Stimulated activated CD8-positive, alpha-beta memory T cell treated with anti-CD3 and anti-CD28 coated beads, Interleukin-4, amount 100 ng/mL, for 4 hours (primary cell): ENCODE data around the gene ADGRG3.
"Not testable (repeated sequence)": the region's sequence is repeated elsewhere in the genome, so short reads cannot be mapped to it uniquely, and the experiment has no call there.

ENCODE experiments used
- DNase-seq, 2 donors: peaks; one replicate each; pipeline ENCODE4 v3.0.0-alpha.2; 2020; ENCODE audit warnings: low read depth in 2 of 2, low spot score in 1 of 2

ADGRG3 gene

DNA sequence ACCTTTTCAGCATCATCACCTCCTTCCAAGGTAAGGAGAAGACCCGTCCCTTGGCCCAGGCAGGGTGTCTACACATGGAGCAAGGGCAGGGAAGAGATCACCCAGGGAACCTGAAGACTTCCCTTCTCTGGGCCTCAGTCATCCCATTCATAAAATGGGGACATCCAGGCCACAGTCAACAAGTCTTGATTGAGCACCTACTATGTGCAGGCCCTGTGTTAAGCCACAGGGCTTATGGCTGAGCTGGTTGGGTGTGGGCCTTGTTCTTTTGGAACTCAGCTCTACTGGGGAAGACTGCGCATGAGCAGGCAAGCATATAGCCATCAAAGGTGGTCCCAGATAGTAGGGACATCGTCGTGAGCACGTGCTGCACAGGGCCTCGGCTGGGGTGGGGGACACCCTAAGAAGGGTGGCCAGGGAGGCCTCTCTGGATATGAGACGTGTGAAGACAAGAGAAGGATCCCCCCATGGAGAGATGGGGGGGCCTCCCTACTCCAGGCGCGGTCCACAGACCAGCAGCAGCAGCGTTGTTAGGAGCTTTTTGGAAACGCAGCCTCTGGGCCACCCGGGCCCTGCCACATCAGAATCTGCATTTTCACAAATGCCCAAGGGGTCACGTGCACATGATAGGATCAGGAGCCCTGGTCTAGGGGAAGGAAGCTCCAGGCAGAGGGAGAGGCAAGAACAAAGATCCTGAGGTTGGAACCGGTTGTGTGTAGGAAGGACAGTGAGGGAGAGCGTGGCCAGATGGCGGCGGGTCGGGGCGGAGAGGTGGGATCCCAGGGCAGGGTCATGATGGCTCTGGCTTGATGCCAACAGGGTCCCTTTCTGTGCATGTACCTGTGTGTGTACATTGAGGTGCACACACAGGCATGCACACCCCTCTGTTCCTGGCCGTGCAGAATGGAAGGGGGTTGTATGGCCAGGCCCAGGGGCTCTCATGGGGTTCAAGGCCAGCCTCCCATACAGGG, 5.9 kb upstream of the ADGRG3 start:
- DNase-seq, result no peak

DNA sequence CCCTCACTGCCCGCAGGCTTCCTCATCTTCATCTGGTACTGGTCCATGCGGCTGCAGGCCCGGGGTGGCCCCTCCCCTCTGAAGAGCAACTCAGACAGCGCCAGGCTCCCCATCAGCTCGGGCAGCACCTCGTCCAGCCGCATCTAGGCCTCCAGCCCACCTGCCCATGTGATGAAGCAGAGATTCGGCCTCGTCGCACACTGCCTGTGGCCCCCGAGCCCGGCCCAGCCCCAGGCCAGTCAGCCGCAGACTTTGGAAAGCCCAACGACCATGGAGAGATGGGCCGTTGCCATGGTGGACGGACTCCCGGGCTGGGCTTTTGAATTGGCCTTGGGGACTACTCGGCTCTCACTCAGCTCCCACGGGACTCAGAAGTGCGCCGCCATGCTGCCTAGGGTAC, 4.7 kb upstream of the ADGRG3 start:
- DNase-seq, result no peak

DNA sequence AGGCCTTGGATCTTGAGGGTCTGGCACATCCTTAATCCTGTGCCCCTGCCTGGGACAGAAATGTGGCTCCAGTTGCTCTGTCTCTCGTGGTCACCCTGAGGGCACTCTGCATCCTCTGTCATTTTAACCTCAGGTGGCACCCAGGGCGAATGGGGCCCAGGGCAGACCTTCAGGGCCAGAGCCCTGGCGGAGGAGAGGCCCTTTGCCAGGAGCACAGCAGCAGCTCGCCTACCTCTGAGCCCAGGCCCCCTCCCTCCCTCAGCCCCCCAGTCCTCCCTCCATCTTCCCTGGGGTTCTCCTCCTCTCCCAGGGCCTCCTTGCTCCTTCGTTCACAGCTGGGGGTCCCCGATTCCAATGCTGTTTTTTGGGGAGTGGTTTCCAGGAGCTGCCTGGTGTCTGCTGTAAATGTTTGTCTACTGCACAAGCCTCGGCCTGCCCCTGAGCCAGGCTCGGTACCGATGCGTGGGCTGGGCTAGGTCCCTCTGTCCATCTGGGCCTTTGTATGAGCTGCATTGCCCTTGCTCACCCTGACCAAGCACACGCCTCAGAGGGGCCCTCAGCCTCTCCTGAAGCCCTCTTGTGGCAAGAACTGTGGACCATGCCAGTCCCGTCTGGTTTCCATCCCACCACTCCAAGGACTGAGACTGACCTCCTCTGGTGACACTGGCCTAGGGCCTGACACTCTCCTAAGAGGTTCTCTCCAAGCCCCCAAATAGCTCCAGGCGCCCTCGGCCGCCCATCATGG, 4.0 kb upstream of the ADGRG3 start:
- no peak for DNase-seq

DNA sequence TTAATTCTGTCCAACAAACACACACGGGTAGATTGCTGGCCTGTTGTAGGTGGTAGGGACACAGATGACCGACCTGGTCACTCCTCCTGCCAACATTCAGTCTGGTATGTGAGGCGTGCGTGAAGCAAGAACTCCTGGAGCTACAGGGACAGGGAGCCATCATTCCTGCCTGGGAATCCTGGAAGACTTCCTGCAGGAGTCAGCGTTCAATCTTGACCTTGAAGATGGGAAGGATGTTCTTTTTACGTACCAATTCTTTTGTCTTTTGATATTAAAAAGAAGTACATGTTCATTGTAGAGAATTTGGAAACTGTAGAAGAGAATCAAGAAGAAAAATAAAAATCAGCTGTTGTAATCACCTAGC, 3.5 kb upstream of the ADGRG3 start:
- no peak for DNase-seq

DNA sequence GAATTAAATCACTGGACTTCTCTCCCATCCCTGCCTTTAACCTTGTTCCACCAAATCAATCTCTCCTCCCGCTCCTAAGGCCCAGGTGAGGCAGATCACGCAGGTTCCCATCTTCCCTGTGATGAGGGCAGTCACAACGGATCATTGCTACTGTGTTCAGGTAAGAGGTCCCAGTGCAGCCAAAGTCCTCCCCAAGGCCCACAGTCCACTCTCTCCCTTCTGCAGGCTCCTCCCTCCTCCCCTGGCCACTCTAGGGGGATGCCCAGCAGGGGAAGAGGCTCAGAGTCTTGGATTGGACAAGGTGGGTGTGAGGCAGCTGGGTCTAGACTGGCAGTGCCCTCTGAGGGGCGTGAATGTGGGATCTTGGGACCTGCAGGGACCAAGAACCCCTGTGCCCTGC, 2.6 kb upstream of the ADGRG3 start:
- DNase-seq, result no peak

DNA sequence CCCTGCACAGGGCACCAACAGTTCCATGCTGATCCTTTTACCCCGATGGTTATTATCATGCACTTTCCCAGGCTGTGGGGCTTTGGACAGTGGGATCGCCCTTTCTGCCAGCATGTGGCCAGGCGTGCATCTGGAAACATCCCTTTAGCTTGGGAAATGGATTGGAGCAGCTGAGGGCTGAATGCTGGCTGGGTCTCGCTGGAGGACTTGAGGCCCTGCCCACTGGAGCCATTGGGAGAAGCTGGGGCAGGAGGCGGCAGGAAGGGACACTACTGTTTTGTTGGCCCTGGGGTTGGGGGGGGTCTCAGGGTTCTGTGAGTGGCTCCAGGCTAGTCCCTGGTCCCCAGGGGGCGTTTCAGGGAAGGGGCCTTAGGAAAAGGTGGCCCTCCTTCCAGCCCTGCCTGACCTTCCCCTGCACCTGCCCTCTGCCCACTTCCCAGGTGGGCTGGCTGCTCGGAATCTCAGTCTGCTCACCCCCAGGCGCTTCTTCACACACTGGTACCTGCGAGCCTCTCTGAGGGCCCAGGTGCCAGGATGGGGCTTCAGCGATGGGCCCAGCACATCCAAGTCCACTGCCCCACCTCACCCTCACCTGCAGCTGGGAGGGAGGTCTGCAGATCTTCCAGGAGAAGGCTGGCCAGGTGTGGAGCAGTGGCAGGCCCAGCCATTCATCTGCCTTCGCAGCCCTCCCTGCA, 1.6 kb upstream of the ADGRG3 start:
- no peak for DNase-seq

DNA sequence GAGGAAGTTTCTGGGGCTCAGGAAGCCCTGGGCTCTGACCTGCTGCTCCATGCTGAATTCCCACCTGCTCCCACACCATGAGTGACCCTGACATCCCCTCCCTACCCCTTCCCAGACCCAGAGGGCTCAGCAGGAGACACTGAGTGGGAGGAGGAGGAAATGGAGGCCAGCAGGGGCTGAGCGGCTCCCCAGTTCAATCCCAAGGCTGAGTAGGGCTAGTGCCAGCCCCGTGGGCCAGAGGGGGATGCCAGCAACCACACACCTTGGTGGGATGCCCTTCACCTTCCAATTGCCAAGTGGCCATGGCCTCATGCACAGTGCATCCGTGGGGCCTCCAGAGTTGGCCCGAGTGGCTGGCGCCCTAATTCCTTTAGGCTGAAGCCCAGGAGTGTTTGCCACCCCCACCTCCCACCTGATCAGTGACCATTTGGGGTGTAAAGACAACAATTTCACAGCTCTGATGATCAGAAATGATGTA, 1.0 kb upstream of the ADGRG3 start:
- DNase-seq, result no peak

DNA sequence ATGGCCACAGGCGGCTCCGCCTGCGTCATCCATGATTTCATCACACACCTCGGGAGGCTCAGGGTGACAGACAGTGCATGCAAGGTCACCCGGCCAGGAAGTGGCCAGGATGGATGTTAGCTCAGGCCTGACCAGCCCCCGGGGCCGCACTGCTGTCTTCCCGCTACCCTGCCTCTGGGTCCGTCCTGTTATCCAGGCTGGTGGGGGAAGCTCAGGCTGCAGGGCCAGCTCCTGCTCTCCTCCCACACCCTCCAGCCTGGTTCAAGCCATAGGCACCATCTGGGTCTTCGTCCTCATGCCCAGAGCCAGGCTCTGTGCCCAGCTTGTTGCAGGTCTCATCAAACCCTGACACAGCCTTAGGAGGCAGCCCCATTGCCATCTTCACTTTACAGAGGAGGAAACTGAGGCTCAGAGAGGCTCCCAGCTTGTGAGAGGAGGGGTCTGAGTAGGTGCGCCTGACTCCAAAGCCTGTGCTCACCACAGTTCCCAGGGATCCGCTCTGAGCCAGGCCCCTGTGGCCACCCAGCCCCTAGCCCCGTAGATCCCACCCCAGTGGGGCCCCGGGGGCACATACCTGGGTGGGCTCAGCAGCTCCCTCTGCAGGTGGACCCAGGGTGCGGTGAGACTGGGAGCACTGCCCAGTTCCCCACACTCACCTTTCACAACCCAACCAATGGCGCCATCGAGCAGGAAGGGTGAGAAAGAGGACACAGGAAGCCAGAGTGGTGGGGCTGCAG, 412 bp upstream of the ADGRG3 start:
- no peak for DNase-seq

DNA sequence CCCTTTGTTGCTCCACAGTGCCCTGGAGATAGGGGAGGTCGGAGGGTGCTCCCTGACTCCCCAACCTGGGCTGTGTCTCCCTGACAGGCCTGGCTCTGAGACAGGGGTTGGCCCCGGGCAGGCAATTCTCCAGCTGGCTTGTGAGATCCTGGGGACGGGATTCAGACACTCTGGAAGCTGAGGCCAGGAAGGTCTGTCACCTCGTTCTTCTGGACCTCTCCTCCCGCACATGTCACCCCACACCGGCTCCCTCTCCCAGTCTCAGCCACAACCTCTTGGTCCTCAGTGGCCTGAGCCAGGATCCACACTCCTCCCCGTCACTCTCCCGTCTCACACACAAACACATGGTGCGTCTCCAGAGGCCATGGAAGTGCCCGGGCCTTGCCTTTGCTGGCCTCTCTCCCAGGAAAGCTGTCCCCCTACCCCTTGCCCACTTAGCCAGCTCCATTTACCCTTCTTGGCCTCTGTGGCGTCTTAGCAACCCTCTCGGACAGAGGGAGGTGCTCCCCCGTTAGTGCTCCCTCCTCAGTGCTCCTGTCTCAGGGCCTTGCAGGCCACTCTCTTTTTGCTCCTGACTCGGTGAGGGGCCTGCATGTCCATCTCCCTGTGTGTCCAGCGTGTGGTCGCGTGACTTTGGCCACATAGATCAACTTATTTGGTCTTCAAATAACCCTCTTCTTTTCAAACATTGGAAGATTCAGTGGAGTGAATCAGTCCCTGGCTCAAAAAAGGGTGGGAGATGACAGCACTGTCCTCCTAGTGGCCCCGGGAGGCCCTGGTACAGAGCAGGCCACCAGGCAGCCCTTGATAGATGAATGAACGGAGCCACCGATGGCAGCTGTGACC, 747 bp downstream of the ADGRG3 start:
- DNase-seq, result no peak

DNA sequence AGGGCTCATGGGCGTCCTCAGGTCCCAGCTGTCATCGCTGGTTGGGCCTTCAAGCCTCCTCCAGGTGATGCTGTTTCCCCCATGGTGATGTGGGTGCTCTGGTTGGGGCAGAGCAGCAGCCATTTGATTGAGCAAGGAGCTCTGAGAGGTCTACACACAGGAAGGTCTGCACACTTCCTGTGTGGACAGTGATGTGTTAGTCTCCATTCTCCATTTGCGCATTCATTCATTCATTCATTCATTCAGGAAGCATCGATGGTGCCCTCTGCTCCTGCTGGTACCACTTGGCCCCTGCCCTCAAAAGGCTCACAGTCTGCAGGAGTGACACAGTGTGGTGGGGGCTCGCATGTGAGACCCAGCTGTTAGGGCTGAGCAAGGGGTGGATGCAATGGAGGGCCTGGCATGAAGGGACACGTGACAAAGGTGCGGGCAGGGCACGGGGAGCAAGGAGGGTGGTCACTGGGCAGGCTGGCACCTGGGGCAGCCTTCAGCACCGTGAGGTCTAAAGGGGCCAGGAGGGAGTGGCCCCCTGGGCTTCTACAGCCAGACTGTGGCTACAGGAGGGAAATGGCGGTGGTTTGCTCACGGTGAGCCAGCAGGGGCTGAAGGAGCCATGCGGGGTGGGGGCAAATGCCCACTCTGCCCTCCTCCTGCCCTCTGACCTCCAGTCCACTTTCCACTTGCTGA, 1.5 kb downstream of the ADGRG3 start:
- DNase-seq, result no peak

DNA sequence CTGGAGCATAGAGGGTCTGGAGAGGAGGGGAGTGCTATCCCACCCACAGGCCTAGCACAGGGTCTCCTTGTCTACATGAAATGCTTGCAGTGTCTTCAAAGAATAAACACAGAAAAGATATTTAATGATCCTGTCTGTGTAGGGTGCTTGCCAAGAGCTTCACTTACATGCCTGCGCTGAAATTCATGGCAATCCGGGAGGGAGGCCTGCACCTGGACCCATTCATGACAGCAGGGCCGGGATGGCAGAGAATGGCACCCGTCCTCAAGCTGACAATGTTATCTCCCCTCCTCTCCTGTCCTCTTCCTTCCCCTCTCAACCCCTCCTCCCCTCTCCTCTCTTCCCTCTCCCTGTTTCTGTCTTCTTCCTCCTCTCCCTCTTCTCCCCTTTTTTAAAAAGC, 2.1 kb downstream of the ADGRG3 start:
- DNase-seq, result no peak

DNA sequence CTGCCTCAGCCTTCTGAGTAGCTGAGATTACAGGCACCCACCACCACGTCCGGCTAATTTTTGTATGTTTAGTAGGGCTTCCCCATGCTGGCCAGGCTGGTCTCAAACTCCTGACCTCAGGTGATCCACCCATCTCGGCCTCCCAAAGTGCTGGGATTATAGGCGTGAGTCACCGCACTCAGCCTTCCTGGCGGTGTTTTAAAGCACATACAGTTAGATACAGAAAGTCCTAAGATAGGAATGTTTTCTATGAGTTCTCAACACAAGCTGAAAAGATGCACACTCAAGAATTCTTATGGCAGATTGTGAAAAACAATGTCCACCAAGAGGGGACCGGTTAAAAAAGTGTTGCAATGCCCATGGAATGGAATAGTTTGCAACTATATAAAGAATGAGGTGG, 3.3 kb downstream of the ADGRG3 start:
- not testable (repeated sequence) for DNase-seq

DNA sequence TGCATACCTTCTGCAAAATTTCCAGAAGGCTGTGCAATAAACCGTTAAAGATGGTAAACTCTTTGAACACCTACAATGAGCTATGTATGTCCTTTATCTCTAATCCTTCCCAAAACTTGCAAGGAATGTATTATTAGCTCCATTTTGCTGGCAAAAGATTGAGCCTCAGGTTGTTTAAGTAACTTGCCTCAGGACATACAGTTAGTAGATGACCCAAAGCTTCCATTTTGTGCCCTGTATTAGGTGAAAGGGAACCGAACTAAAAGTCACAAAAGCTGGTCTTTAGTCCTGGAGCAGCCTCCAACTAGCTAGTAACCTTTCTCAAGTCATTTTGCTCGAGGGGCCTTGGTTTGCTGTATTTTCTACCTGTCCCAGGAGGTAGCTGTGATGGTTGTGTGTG, 4.3 kb downstream of the ADGRG3 start:
- DNase-seq, result no peak

DNA sequence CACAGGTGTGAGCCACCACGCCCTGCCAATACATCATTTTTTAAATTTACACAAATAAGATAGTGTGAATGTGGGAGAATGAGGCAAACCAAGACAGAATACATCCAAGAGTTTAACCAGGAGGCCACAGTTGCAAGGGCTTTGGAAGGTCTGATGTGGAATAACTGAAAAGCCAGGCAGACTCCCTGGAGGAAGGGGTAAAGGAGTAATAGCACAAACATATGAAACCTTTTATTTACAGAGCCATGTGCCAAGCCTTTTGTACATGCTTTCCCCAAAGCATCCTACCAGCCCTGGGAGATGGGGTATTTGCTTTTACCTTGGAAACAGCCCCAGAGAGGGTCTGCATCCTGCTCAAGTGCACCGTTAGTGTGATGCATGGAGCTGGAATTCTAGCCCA, 4.7 kb downstream of the ADGRG3 start:
- no peak for DNase-seq

DNA sequence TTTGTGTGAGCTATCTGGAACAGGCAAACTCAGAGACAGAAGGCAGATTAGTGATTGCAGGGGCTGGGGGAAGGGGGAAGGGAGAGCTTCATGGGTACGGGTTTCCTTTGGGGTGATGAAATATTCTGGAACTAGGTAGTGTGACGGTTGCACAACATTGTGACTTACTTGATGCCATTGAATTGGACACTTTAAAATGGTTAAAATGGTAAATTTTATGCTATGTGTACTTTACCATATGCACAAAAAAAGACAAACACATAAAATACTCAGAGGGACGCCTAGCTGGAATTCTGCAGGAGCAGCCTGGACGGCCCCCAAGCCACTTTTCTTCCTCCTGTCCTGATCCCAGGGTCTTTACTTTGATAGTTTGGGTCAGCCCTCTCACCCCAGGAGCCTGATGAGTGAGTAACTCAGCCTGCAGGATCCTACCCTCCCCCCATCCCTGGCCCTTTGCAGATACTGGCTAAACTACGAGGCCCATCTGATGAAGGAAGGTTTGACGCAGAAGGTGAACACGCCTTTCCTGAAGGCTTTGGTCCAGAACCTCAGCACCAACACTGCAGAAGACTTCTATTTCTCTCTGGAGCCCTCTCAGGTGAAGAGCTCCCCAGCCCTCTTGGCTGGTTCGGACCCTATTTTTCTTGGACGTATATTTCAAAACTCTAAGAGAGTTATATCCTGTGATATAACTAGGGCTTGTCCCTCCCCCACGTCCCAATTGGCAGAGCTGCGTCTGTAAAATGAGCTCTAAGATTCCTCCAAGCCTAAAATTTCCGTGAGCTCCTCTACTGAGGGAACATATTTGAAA, 7.8 kb downstream of the ADGRG3 start:
- DNase-seq, result no peak

DNA sequence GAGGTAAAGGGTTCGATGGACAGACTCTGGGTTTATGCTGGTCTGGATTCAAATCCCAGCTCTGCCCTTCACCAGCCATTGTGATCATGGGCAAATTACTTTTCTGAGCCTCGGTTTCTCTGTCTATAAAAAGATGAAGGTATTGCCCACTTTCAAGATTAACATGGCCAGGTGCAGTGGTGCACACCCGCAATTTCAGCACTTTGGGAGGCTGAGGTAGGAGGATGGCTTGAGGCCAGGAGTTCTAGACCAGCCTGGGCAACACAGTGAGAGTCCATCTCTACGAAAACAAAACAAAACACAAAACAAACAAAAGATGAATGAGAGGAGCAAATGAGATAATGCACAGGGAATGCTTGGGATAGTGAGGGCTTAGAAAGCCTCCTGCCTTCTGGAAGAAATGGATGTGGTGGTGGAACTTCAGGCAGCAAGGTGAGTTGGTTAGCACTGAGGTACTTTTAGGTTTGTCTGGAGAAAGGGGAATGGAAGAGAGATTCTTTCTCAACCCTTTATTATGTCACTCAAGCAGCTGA, 8.5 kb downstream of the ADGRG3 start:
- DNase-seq, result no peak

DNA sequence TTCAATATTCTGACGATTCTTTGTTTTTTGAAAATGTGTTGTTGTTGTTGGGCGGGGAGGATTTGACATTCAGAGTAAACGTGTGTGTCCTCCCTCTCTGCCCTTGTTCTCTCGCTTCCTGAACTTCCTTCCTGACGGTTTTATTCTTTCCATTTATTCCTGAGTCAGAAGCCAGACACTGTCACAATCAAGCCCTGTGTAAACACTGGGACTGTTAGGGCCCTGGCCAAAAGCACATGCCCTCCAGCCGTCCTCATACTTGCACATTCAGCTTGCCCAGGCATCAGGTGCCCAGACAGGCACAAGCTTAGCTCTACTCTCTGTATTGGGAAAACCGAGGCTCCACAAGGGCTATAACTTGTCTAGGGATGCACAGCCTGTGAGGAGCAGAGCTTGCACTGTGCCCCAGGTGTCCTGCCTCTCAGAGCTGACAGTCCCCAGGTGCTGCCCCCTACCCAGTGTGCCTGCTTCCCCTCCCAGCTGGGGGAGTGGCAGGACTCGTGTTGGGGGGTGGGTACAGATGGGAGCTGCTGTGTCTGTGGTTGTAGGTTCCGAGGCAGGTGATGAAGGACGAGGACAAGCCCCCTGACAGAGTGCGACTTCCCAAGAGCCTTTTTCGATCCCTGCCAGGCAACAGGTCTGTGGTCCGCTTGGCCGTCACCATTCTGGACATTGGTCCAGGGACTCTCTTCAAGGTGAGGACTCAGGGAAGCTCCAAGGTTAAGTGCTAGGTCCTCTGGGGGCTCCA, 9.7 kb downstream of the ADGRG3 start:
- DNase-seq, result no peak

DNA sequence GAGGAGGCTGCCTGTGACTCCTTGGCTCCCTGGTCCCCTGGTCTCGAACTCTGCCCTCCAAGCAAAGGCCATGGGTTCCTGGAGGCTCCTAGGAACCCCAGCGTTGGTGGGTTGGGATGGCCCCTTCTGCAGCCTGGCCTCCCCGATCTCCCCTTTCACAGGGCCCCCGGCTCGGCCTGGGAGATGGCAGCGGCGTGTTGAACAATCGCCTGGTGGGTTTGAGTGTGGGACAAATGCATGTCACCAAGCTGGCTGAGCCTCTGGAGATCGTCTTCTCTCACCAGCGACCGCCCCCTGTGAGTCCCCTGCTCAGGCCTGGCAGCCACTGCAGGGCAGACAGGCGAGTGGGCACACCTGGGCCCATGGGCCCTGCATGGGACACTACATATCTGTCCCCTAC, 10.9 kb downstream of the ADGRG3 start:
- no peak for DNase-seq
